Glutamatergic neuron (in vitro differentiated cells): ENCODE measurements around the gene CD276. TPM values are rescaled to one million over a fixed set of nuclear protein-coding genes. Genes with fewer than 3 reads are reported as not detected.
"Not testable (repeated sequence)": the region's sequence is repeated elsewhere in the genome, so short reads cannot be mapped to it uniquely, and the experiment has no call there.

ENCODE experiments used
- DNase-seq: peaks from one replicate; pipeline ENCODE4 v3.0.0; 2022
- H3K27ac Mint-ChIP-seq: one replicate; pipeline ENCODE4 v1.8.0; 2020; ENCODE audit warnings: mild to moderate bottlenecking, mixed read lengths, inconsistent platforms; ENCODE audit not compliant: unreplicated experiment
- H3K27me3 Mint-ChIP-seq: one replicate; pipeline ENCODE4 v1.8.0; 2020; ENCODE audit warnings: mild to moderate bottlenecking, moderate library complexity, mixed read lengths, inconsistent platforms; ENCODE audit not compliant: unreplicated experiment
- H3K36me3 Mint-ChIP-seq: one replicate; pipeline ENCODE4 v1.8.0; 2020; ENCODE audit warnings: mild to moderate bottlenecking, mixed read lengths, inconsistent platforms; ENCODE audit not compliant: unreplicated experiment
- H3K4me1 Mint-ChIP-seq: one replicate; pipeline ENCODE4 v1.8.0; 2020; ENCODE audit warnings: mild to moderate bottlenecking, low read depth, mixed read lengths, inconsistent platforms; ENCODE audit not compliant: unreplicated experiment
- H3K4me3 Mint-ChIP-seq: one replicate; pipeline ENCODE4 v1.8.0; 2020; ENCODE audit warnings: mild to moderate bottlenecking, mixed read lengths, inconsistent platforms; ENCODE audit not compliant: unreplicated experiment
- H3K9me3 Mint-ChIP-seq: one replicate; pipeline ENCODE4 v1.8.0; 2020; ENCODE audit warnings: mild to moderate bottlenecking, moderate library complexity, mixed read lengths, inconsistent platforms; ENCODE audit not compliant: unreplicated experiment
- total RNA-seq: library from RNA; stranded (reverse); fragmentation: NEBNext Ultra II Directional; extraction: Animal tissue kit (Norgen Biotek cat#: 25700); gene quantifications from one replicate; pipeline ENCODE4 v1.2.1, GENCODE V29; 2021; ENCODE audit not compliant: unreplicated experiment
- TF ChIP-seq, protein P1 (sequence below): fragments of 200-600 bp; sonication (generic); IDR thresholded peaks from one replicate; pipeline ENCODE4 v1.5.0; 2021; ENCODE audit not compliant: partially characterized antibody, unreplicated experiment

The CD276 gene
- total RNA-seq, 1 donor from 2014 or later = 192 TPM

GRCh38 chr15:73727330-73727976 is 43.3 kb downstream of the CD276 start:
- peaks cover 6% of the 10 kb centered on the region for H3K27me3 Mint-ChIP-seq
- DNase-seq = no peak
- H3K36me3 Mint-ChIP-seq = peaks cover 4% of the 10 kb centered on the region
- H3K9me3 Mint-ChIP-seq = peaks cover 4% of the 10 kb centered on the region
- H3K27ac Mint-ChIP-seq = no peak overlapping the region
- H3K4me3 Mint-ChIP-seq = no peak overlapping the region
- TF ChIP-seq, protein P1, sequence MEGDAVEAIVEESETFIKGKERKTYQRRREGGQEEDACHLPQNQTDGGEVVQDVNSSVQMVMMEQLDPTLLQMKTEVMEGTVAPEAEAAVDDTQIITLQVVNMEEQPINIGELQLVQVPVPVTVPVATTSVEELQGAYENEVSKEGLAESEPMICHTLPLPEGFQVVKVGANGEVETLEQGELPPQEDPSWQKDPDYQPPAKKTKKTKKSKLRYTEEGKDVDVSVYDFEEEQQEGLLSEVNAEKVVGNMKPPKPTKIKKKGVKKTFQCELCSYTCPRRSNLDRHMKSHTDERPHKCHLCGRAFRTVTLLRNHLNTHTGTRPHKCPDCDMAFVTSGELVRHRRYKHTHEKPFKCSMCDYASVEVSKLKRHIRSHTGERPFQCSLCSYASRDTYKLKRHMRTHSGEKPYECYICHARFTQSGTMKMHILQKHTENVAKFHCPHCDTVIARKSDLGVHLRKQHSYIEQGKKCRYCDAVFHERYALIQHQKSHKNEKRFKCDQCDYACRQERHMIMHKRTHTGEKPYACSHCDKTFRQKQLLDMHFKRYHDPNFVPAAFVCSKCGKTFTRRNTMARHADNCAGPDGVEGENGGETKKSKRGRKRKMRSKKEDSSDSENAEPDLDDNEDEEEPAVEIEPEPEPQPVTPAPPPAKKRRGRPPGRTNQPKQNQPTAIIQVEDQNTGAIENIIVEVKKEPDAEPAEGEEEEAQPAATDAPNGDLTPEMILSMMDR = no peak
- H3K4me1 Mint-ChIP-seq = peaks cover 16% of the 10 kb centered on the region

- not testable (repeated sequence) for DNase-seq, H3K36me3 Mint-ChIP-seq, H3K27ac Mint-ChIP-seq, H3K27me3 Mint-ChIP-seq, H3K9me3 Mint-ChIP-seq, H3K4me1 Mint-ChIP-seq, H3K4me3 Mint-ChIP-seq
These were observed 47.9 kb downstream of the CD276 start for GRCh38 chr15:73732051-73732450.

DNA sequence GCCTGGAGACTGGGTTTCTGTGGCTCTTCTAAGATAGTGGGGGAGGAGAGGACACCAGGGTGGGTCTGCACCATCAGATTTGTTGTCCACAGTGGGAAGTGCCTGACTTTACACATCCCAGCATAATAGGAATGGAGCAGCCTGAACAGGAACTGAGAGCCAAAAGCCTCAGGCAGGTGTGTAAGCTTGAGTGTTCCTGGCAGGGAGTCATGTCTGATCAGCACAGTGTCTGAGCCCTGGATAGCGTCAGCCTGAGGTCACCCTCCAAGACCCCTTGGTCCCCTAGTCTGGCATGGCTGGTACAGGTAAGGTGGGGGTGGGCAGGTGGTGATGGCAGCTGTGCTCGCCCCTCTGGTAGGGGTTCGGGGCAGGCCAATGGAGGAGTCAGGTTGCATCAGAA is 48.7 kb downstream of the CD276 start:
- Mint-ChIP-seq H3K27ac (no peak overlapping the region), H3K36me3 (peaks cover 4% of the 10 kb centered on the region), H3K4me3 (no peak overlapping the region), H3K4me1 (peaks cover 5% of the 10 kb centered on the region), H3K27me3 (peaks cover 2% of the 10 kb centered on the region), H3K9me3 (no peaks in the 10 kb centered on the region)
- DNase-seq = no peak
- TF ChIP-seq, protein P1 = no peak

DNA sequence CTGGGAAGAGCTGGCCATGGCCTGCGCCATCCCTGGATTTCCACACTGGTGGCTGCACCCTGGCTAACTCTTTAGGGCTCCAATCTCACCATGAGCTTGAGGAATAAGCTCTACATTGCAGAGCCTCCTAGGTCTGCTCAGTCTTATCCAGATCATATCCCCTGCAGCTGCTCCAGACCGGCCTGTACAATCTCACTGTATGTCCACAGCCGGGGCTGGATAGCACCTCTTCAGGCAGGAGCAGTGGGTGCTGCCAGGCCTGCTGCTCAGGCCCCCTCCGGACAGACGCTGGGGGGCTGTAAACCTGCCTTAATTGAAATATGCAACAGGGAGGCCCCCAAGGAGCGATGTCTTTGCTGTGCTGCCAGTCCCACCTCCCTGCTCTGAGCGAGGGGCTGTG is 53.4 kb downstream of the CD276 start:
- H3K36me3 Mint-ChIP-seq = no peaks in the 10 kb centered on the region
- TF ChIP-seq, protein P1 = no peak
- DNase-seq = no peak
- H3K27ac Mint-ChIP-seq = no peak overlapping the region
- H3K4me1 Mint-ChIP-seq = peaks cover 15% of the 10 kb centered on the region
- H3K4me3 Mint-ChIP-seq = no peak overlapping the region
- H3K27me3 Mint-ChIP-seq = peaks cover 4% of the 10 kb centered on the region
- H3K9me3 Mint-ChIP-seq = no peaks in the 10 kb centered on the region

GRCh38 chr15:73740152-73741048 is 56.2 kb downstream of the CD276 start:
- TF ChIP-seq, protein P1 = no peak
- Mint-ChIP-seq H3K27me3 (peaks cover 4% of the 10 kb centered on the region), H3K4me3 (no peak overlapping the region), H3K9me3 (no peaks in the 10 kb centered on the region), H3K36me3 (no peaks in the 10 kb centered on the region), H3K4me1 (peaks cover 23% of the 10 kb centered on the region), H3K27ac (no peak overlapping the region)
- DNase-seq = no peak
